Measurements from ENCODE around the gene PRDM16.

- no peak for TF ChIP-seq EZH2 (IDR thresholded peaks at IDR 0.05; ENCODE audit: low read depth, unreplicated experiment)
- TF ChIP-seq POLR2AphosphoS5 (IDR thresholded peaks at IDR 0.05; ENCODE audit: low read depth) = no peak
- TF ChIP-seq CTCF (conservative IDR thresholded peaks at IDR 0.05; ENCODE audit: low read depth in 2 of 2) = no peak
- no peak for TF ChIP-seq JUNB (IDR thresholded peaks at IDR 0.05; ENCODE audit: unreplicated experiment)
- no peak for TF ChIP-seq EZH2phosphoT487 (IDR thresholded peaks at IDR 0.05; ENCODE audit: unreplicated experiment)
- no peak for TF ChIP-seq REST (IDR thresholded peaks at IDR 0.05; ENCODE audit: unreplicated experiment)
- no peak for TF ChIP-seq NANOG (IDR thresholded peaks at IDR 0.05; ENCODE audit: borderline replicate concordance)
- no peak for TF ChIP-seq ETS1 (IDR thresholded peaks at IDR 0.05)
These were observed 1.3 kb downstream of the PRDM16 start for GRCh38 chr1:3070309-3070643.

Measured in GM23338 (cell line).